Measurements from ENCODE around the gene DENND2D. TPM values are rescaled to one million over a fixed set of nuclear protein-coding genes. Genes with fewer than 3 reads are reported as not detected.

The DENND2D gene
- total RNA-seq, 1 donor from 2014 or later = not detected

GRCh38 chr1:111234258-111234657 lies 33.8 kb upstream of the DENND2D start:
- no peak for DNase-seq
- Mint-ChIP-seq H3K9me3 (ENCODE audit: unreplicated experiment) (peaks cover 2% of the 10 kb centered on the region), H3K36me3 (ENCODE audit: unreplicated experiment) (peaks cover 7% of the 10 kb centered on the region), H3K4me3 (ENCODE audit: unreplicated experiment) (no peak overlapping the region), H3K27me3 (ENCODE audit: unreplicated experiment) (peaks cover 4% of the 10 kb centered on the region), H3K27ac (ENCODE audit: unreplicated experiment) (peak overlapping the region; percentile 65), H3K4me1 (ENCODE audit: low read depth, unreplicated experiment) (peaks cover 6% of the 10 kb centered on the region)
- no peak for TF ChIP-seq CTCF (IDR thresholded peaks at IDR 0.05; ENCODE audit: partially characterized antibody, unreplicated experiment)

- no peak overlapping the region for H3K27ac Mint-ChIP-seq (ENCODE audit: unreplicated experiment)
Measured at GRCh38 chr1:111232134-111232533, 31.7 kb upstream of the DENND2D start.

GRCh38 chr1:111228748-111229126 lies 28.3 kb upstream of the DENND2D start:
- H3K27me3 Mint-ChIP-seq (ENCODE audit: unreplicated experiment) = peaks cover 2% of the 10 kb centered on the region
- H3K36me3 Mint-ChIP-seq (ENCODE audit: unreplicated experiment) = no peaks in the 10 kb centered on the region
- no peak overlapping the region for H3K27ac Mint-ChIP-seq (ENCODE audit: unreplicated experiment)
- H3K4me3 Mint-ChIP-seq (ENCODE audit: unreplicated experiment) = no peak overlapping the region
- H3K4me1 Mint-ChIP-seq (ENCODE audit: low read depth, unreplicated experiment) = no peaks in the 10 kb centered on the region
- no peak for TF ChIP-seq CTCF (IDR thresholded peaks at IDR 0.05; ENCODE audit: partially characterized antibody, unreplicated experiment)
- H3K9me3 Mint-ChIP-seq (ENCODE audit: unreplicated experiment) = peaks cover 2% of the 10 kb centered on the region
- no peak for DNase-seq

More at GRCh38 chr1:111232134-111232533, 31.7 kb upstream of the DENND2D start:
- no peak for DNase-seq
- Mint-ChIP-seq H3K4me1 (ENCODE audit: low read depth, unreplicated experiment) (peaks cover 6% of the 10 kb centered on the region), H3K4me3 (ENCODE audit: unreplicated experiment) (no peak overlapping the region), H3K36me3 (ENCODE audit: unreplicated experiment) (peaks cover 7% of the 10 kb centered on the region), H3K27me3 (ENCODE audit: unreplicated experiment) (peaks cover 2% of the 10 kb centered on the region), H3K9me3 (ENCODE audit: unreplicated experiment) (peaks cover 2% of the 10 kb centered on the region)
- TF ChIP-seq CTCF (IDR thresholded peaks at IDR 0.05; ENCODE audit: partially characterized antibody, unreplicated experiment) = no peak

GRCh38 chr1:111227851-111228747 lies 27.7 kb upstream of the DENND2D start:
- no peak for DNase-seq
- Mint-ChIP-seq H3K4me3 (ENCODE audit: unreplicated experiment) (no peak overlapping the region), H3K27ac (ENCODE audit: unreplicated experiment) (no peak overlapping the region)

More at GRCh38 chr1:111227851-111228747, 27.7 kb upstream of the DENND2D start:
- no peaks in the 10 kb centered on the region for H3K4me1 Mint-ChIP-seq (ENCODE audit: low read depth, unreplicated experiment)
- peaks cover 2% of the 10 kb centered on the region for H3K9me3 Mint-ChIP-seq (ENCODE audit: unreplicated experiment)
- H3K27me3 Mint-ChIP-seq (ENCODE audit: unreplicated experiment) = peaks cover 2% of the 10 kb centered on the region
- no peak for TF ChIP-seq CTCF (IDR thresholded peaks at IDR 0.05; ENCODE audit: partially characterized antibody, unreplicated experiment)
- no peaks in the 10 kb centered on the region for H3K36me3 Mint-ChIP-seq (ENCODE audit: unreplicated experiment)

All from glutamatergic neuron (in vitro differentiated cells).